Thyroid gland (tissue), 4 donors: ENCODE results near the gene GSX1. TPM values are rescaled to one million over a fixed set of nuclear protein-coding genes. Genes with fewer than 3 reads are reported as not detected.

Experiments used
- DNase-seq, 2 donors: peaks; one replicate each; pipeline ENCODE4 v3.0.0-alpha.2; 2019
- H3K27ac ChIP-seq, 3 donors: fragments of 200-600 bp; sonication (generic); 1 replicate in 2 of 3; 2 replicates in 1 of 3; pipeline ENCODE4 v1.5.1; 2016 to 2019; ENCODE audit warnings: mild to moderate bottlenecking in 1 of 3, moderate library complexity in 1 of 3
- H3K27me3 ChIP-seq: fragments of 200-600 bp; sonication (generic); one replicate; pipeline ENCODE4 v1.5.1; 2019
- H3K36me3 ChIP-seq, 2 donors: fragments of 200-600 bp; sonication (generic); one replicate each; pipeline ENCODE4 v1.5.1; 2016 to 2019
- H3K4me1 ChIP-seq, 2 donors: fragments of 200-600 bp; sonication (generic); one replicate each; pipeline ENCODE4 v1.5.1; 2017 to 2019
- H3K4me3 ChIP-seq, 3 donors: fragments of 200-600 bp; sonication (generic); replicated peaks in 1 of 3; 1 replicate in 2 of 3; 2 replicates in 1 of 3; pipeline ENCODE4 v1.5.1; 2016; ENCODE audit warnings: mild to moderate bottlenecking in 1 of 3
- H3K9me3 ChIP-seq: fragments of 200-600 bp; sonication (generic); one replicate; pipeline ENCODE4 v1.5.1; 2017
- CTCF ChIP-seq, 6 experiments: fragments of 200-600 bp in 3 of 6; fragments of 450-650 bp in 3 of 6; sonication (generic) in 3 of 6; IDR thresholded peaks; one replicate each; pipeline ENCODE4 v1.5.1; 2016 to 2019; ENCODE audit warnings: antibody characterized with exemption in 6 of 6, mild to moderate bottlenecking in 2 of 6, inconsistent platforms in 1 of 6, moderate library complexity in 1 of 6
- POLR2A ChIP-seq, 2 donors: fragments of 450-650 bp; IDR thresholded peaks; one replicate each; pipeline ENCODE4 v1.6.1; 2017; ENCODE audit warnings: antibody characterized with exemption in 2 of 2, mild to moderate bottlenecking in 2 of 2, moderate library complexity in 1 of 2
- WGBS, 2 donors: methylation state at CpG; one replicate each; pipeline ENCODE4 v1.1.5; 2017; 5-methylcytosine and 5-hydroxymethylcytosine counted together
- intact Hi-C: fragments of 100-400 bp; cut with DNase I; formaldehyde crosslinking; loops from one replicate; pipeline ENCODE4 v1.15.1; 2023
- small RNA-seq: library from RNA; depleted of rRNA; stranded (forward); fragments of <200 nt; gene quantifications from one replicate; pipeline ENCODE3, GENCODE V24; 2016
- total RNA-seq, 4 donors: library from RNA; depleted of rRNA; stranded (reverse); fragments of >200 nt; gene quantifications; one replicate each; pipeline ENCODE4 v1.2.3, GENCODE V29; 2016

Gene GSX1
- total RNA-seq, 4 donors from 2014 or later, result not detected

DNA sequence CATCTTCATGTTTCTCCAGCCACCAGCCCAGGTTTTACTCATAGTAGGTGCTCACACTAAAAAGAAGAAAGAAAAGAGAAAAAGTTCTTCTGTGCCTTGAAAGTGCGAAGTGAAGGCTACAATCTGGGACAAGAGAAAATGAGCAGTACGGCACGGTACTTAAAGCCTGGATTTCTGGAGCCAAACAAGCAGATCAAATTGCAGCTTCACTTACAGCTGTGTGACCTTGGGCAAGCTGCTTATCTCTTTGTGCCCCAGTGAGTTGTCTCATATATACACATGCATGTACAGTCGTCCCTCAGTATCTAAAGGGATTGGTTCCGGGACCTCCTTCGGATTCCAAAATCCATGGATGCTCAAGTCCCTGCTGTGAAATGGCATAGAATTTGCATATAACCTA lies 41.8 kb downstream of the GSX1 start:
- 62 to 63% methylated on average over 6 of the region's 6 CpGs for WGBS, 2 donors
- H3K36me3 ChIP-seq, result no peaks in the 10 kb centered on the region
- H3K9me3 ChIP-seq, result no peaks in the 10 kb centered on the region
- H3K27ac ChIP-seq, result no peak overlapping the region
- H3K4me3 ChIP-seq, result no peak overlapping the region
- no peaks in the 10 kb centered on the region for H3K27me3 ChIP-seq
- peaks cover 0 to 6% of the 10 kb centered on the region in 2 donors for H3K4me1 ChIP-seq
- intact Hi-C loops, result loop anchor here (5.0 kb wide), 1 partner anchor 148 kb away; no protein-coding TSS in a partner anchor
- TF ChIP-seq CTCF (IDR thresholded peaks at IDR 0.05) (no peak), POLR2A (IDR thresholded peaks at IDR 0.05) (no peak)
- DNase-seq, result no peak

GRCh38 chr13:27835799-27836198 lies 43.5 kb downstream of the GSX1 start:
- TF ChIP-seq CTCF (IDR thresholded peaks at IDR 0.05) (no peak), POLR2A (IDR thresholded peaks at IDR 0.05) (no peak)
- no peaks in the 10 kb centered on the region for H3K27me3 ChIP-seq
- no peaks in the 10 kb centered on the region for H3K4me1 ChIP-seq
- H3K27ac ChIP-seq, result no peak overlapping the region
- H3K36me3 ChIP-seq, result no peaks in the 10 kb centered on the region
- H3K9me3 ChIP-seq, result no peaks in the 10 kb centered on the region
- WGBS, 2 donors, result 86 to 90% methylated on average over 3 of the region's 3 CpGs
- intact Hi-C loops, result no loop called here
- H3K4me3 ChIP-seq, result no peak overlapping the region
- no peak for DNase-seq

- Histone ChIP-seq H3K9me3 (no peaks in the 10 kb centered on the region), H3K27ac (no peak overlapping the region), H3K36me3 (no peaks in the 10 kb centered on the region), H3K4me1 (no peaks in the 10 kb centered on the region), H3K4me3 (no peak overlapping the region), H3K27me3 (peaks cover 6% of the 10 kb centered on the region)
- TF ChIP-seq CTCF (IDR thresholded peaks at IDR 0.05) (no peak), POLR2A (IDR thresholded peaks at IDR 0.05) (no peak)
- 77 to 79% methylated on average over 8 of the region's 8 CpGs for WGBS, 2 donors
- DNase-seq, result no peak
- intact Hi-C loops, result no loop called here
Measured at GRCh38 chr13:27839809-27840467, 47.7 kb downstream of the GSX1 start.

- TF ChIP-seq CTCF (IDR thresholded peaks at IDR 0.05) (no peak), POLR2A (IDR thresholded peaks at IDR 0.05) (no peak)
- no peaks in the 10 kb centered on the region for H3K9me3 ChIP-seq
- no peaks in the 10 kb centered on the region for H3K36me3 ChIP-seq
- no peak overlapping the region for H3K27ac ChIP-seq
- H3K27me3 ChIP-seq, result peaks cover 6% of the 10 kb centered on the region
- H3K4me1 ChIP-seq, result no peaks in the 10 kb centered on the region
- no peak for DNase-seq
- WGBS, 2 donors, result 79 to 84% methylated on average over 2 of the region's 2 CpGs
- intact Hi-C loops, result no loop called here
- H3K4me3 ChIP-seq, result no peak overlapping the region
Measured at GRCh38 chr13:27842571-27842970, 50.3 kb downstream of the GSX1 start.

Small RNAs within 50 kb of the gene (small RNA-seq; reads per million reads assigned to genes)
- gene RNU6-73P, result not detected

Other genes with a start within 250 kb of the GSX1 start
- gene LNX2, start 172.0 kb upstream of the GSX1 start, total RNA-seq, result 10 to 100 TPM; 17.3 to 19.9 (median 17.8) TPM
- gene POLR1D, start 170.6 kb upstream of the GSX1 start, total RNA-seq, result 100 to 1,000 TPM in 2 of 4 donors, 10 to 100 TPM in 2; 64.1 to 111 (median 87.0) TPM
- gene PDX1, start 127.5 kb downstream of the GSX1 start, total RNA-seq, result not detected
- gene CDX2, start 176.8 kb downstream of the GSX1 start, total RNA-seq, result not detected
- not detected for gene URAD, start 196.2 kb downstream of the GSX1 start, total RNA-seq